SJSA1 (cell line): Measurements from ENCODE around the gene MAPK8IP3. TPM values are rescaled to one million over a fixed set of nuclear protein-coding genes. Genes with fewer than 3 reads are reported as not detected.
"Not testable (repeated sequence)": the region's sequence is repeated elsewhere in the genome, so short reads cannot be mapped to it uniquely, and the experiment has no call there.

Experiments
- DNase-seq, 2 experiments: peaks; one replicate each; pipeline ENCODE4 v3.0.0-alpha.2; 2015 to 2020; ENCODE audit warnings: low spot score in 2 of 2, low read depth in 1 of 2
- H3K27ac ChIP-seq: fragments of 250-450 bp; sonication (Bioruptor Pico); 2 replicates; pipeline ENCODE4 v1.5.1; 2020; ENCODE audit warnings: mild to moderate bottlenecking, moderate library complexity
- H3K27me3 ChIP-seq: fragments of 250-450 bp; sonication (Bioruptor Pico); replicated peaks from 2 replicates; pipeline ENCODE4 v1.5.1; 2020; ENCODE audit warnings: mild to moderate bottlenecking, moderate library complexity
- H3K36me3 ChIP-seq: fragments of 250-450 bp; sonication (Bioruptor Pico); 2 replicates; pipeline ENCODE4 v1.5.1; 2020; ENCODE audit warnings: mild to moderate bottlenecking
- H3K4me1 ChIP-seq: fragments of 250-450 bp; sonication (Bioruptor Pico); replicated peaks from 2 replicates; pipeline ENCODE4 v1.6.1; 2021; ENCODE audit warnings: mild to moderate bottlenecking
- H3K4me3 ChIP-seq: fragments of 250-450 bp; sonication (Bioruptor Pico); 2 replicates; pipeline ENCODE4 v1.5.1; 2020; ENCODE audit warnings: mild to moderate bottlenecking
- H3K9me3 ChIP-seq: fragments of 250-450 bp; sonication (Bioruptor Pico); replicated peaks from 2 replicates; pipeline ENCODE4 v1.5.1; 2020; ENCODE audit warnings: mild to moderate bottlenecking
- total RNA-seq: library from RNA; depleted of rRNA; stranded (reverse); fragments of >200 nt; shearing (Covaris generic); gene quantifications from 2 replicates; pipeline ENCODE4 v1.2.3, GENCODE V29; 2014

Gene MAPK8IP3
- total RNA-seq, 1 experiment from 2014 or later, result 26.5 TPM

GRCh38 chr16:1729026-1729425 lies 23.0 kb downstream of the MAPK8IP3 start:
- Histone ChIP-seq H3K4me3 (no peak overlapping the region), H3K27ac (no peak overlapping the region), H3K27me3 (no peaks in the 10 kb centered on the region), H3K9me3 (no peaks in the 10 kb centered on the region), H3K36me3 (peaks cover 75% of the 10 kb centered on the region), H3K4me1 (no peaks in the 10 kb centered on the region)
- no peak for DNase-seq

- Histone ChIP-seq H3K4me3 (no peak overlapping the region), H3K27me3 (no peaks in the 10 kb centered on the region), H3K4me1 (no peaks in the 10 kb centered on the region), H3K36me3 (peaks cover 75% of the 10 kb centered on the region), H3K9me3 (no peaks in the 10 kb centered on the region), H3K27ac (no peak overlapping the region)
- no peak for DNase-seq
Observed at GRCh38 chr16:1729445-1729844, 23.4 kb downstream of the MAPK8IP3 start.

GRCh38 chr16:1731073-1731472 lies 25.1 kb downstream of the MAPK8IP3 start:
- no peak for DNase-seq
- no peak overlapping the region for H3K27ac ChIP-seq
- H3K4me1 ChIP-seq, result no peaks in the 10 kb centered on the region
- H3K27me3 ChIP-seq, result no peaks in the 10 kb centered on the region
- peaks cover 5% of the 10 kb centered on the region for H3K9me3 ChIP-seq
- H3K36me3 ChIP-seq, result peaks cover 73% of the 10 kb centered on the region
- H3K4me3 ChIP-seq, result no peak overlapping the region

- Histone ChIP-seq H3K9me3 (peaks cover 5% of the 10 kb centered on the region), H3K4me3 (no peak overlapping the region), H3K4me1 (no peaks in the 10 kb centered on the region), H3K27me3 (no peaks in the 10 kb centered on the region), H3K36me3 (peaks cover 67% of the 10 kb centered on the region), H3K27ac (no peak overlapping the region)
- DNase-seq, result no peak
Observed at GRCh38 chr16:1731603-1732002, 25.6 kb downstream of the MAPK8IP3 start.

- Histone ChIP-seq H3K9me3 (peaks cover 5% of the 10 kb centered on the region), H3K27ac (no peak overlapping the region), H3K4me1 (no peaks in the 10 kb centered on the region), H3K36me3 (peaks cover 63% of the 10 kb centered on the region), H3K4me3 (no peak overlapping the region), H3K27me3 (no peaks in the 10 kb centered on the region)
- no peak for DNase-seq
Observed at GRCh38 chr16:1732071-1732470, 26.1 kb downstream of the MAPK8IP3 start.

GRCh38 chr16:1732551-1732987 lies 26.6 kb downstream of the MAPK8IP3 start:
- DNase-seq, H3K27me3 ChIP-seq, H3K27ac ChIP-seq, H3K4me3 ChIP-seq, H3K4me1 ChIP-seq, H3K9me3 ChIP-seq: not testable (repeated sequence)
- H3K36me3 ChIP-seq, result peaks cover 58% of the 10 kb centered on the region

- H3K4me1 ChIP-seq, result no peaks in the 10 kb centered on the region
- DNase-seq, result no peak
- peaks cover 47% of the 10 kb centered on the region for H3K36me3 ChIP-seq
- H3K9me3 ChIP-seq, result peaks cover 5% of the 10 kb centered on the region
- H3K4me3 ChIP-seq, result no peak overlapping the region
- no peak overlapping the region for H3K27ac ChIP-seq
- H3K27me3 ChIP-seq, result no peaks in the 10 kb centered on the region
Observed at GRCh38 chr16:1734123-1734522, 28.1 kb downstream of the MAPK8IP3 start.

- H3K9me3 ChIP-seq, result peaks cover 5% of the 10 kb centered on the region
- DNase-seq, result no peak
- H3K4me1 ChIP-seq, result no peaks in the 10 kb centered on the region
Observed at GRCh38 chr16:1734816-1735215, 28.8 kb downstream of the MAPK8IP3 start.

GRCh38 chr16:1740234-1740633 lies 34.2 kb downstream of the MAPK8IP3 start:
- Histone ChIP-seq H3K36me3 (peaks cover 42% of the 10 kb centered on the region), H3K4me1 (peaks cover 20% of the 10 kb centered on the region), H3K9me3 (no peaks in the 10 kb centered on the region), H3K27me3 (no peaks in the 10 kb centered on the region), H3K4me3 (no peak overlapping the region), H3K27ac (no peak overlapping the region)
- no peak for DNase-seq

More at GRCh38 chr16:1734816-1735215, 28.8 kb downstream of the MAPK8IP3 start:
- no peaks in the 10 kb centered on the region for H3K27me3 ChIP-seq
- H3K36me3 ChIP-seq, result peaks cover 41% of the 10 kb centered on the region
- no peak overlapping the region for H3K27ac ChIP-seq
- no peak overlapping the region for H3K4me3 ChIP-seq

- Histone ChIP-seq H3K27me3 (no peaks in the 10 kb centered on the region), H3K36me3 (peaks cover 42% of the 10 kb centered on the region), H3K4me3 (no peak overlapping the region), H3K4me1 (peaks cover 27% of the 10 kb centered on the region), H3K9me3 (no peaks in the 10 kb centered on the region), H3K27ac (no peak overlapping the region)
- DNase-seq, result peak in 1 of 2 experiments; percentile 40
Observed at GRCh38 chr16:1740781-1741490, 34.9 kb downstream of the MAPK8IP3 start.

GRCh38 chr16:1741553-1742165 lies 35.7 kb downstream of the MAPK8IP3 start:
- peaks cover 45% of the 10 kb centered on the region for H3K36me3 ChIP-seq
- H3K27me3 ChIP-seq, result no peaks in the 10 kb centered on the region
- H3K9me3 ChIP-seq, result no peaks in the 10 kb centered on the region
- H3K4me3 ChIP-seq, result no peak overlapping the region
- H3K27ac ChIP-seq, result no peak overlapping the region
- peaks cover 34% of the 10 kb centered on the region for H3K4me1 ChIP-seq
- peak in 1 of 2 experiments; percentile 41 for DNase-seq

- peaks cover 42% of the 10 kb centered on the region for H3K4me1 ChIP-seq
- no peak overlapping the region for H3K4me3 ChIP-seq
- H3K36me3 ChIP-seq, result peaks cover 65% of the 10 kb centered on the region
- H3K27me3 ChIP-seq, result no peaks in the 10 kb centered on the region
- H3K9me3 ChIP-seq, result no peaks in the 10 kb centered on the region
- no peak overlapping the region for H3K27ac ChIP-seq
- peak in 1 of 2 experiments; percentile 41 for DNase-seq
Observed at GRCh38 chr16:1743376-1744337, 37.7 kb downstream of the MAPK8IP3 start.

- Histone ChIP-seq H3K4me3 (no peak overlapping the region), H3K4me1 (peaks cover 42% of the 10 kb centered on the region), H3K27me3 (no peaks in the 10 kb centered on the region), H3K9me3 (no peaks in the 10 kb centered on the region), H3K27ac (no peak overlapping the region), H3K36me3 (peaks cover 73% of the 10 kb centered on the region)
- no peak for DNase-seq
Observed at GRCh38 chr16:1744338-1744840, 38.4 kb downstream of the MAPK8IP3 start.
